PFSK-1 (cell line): Measurements from ENCODE around the gene ZNF417.

Source experiments
- FOXP2 ChIP-seq: optimal IDR thresholded peaks from 2 replicates; pipeline ENCODE3; 2011; ENCODE audit warnings: borderline replicate concordance, control low read depth, inconsistent platforms; ENCODE audit not compliant: insufficient read depth; ENCODE audit errors: extremely low read length, extremely low read depth
- POLR2AphosphoS5 ChIP-seq: IDR thresholded peaks from 2 replicates; pipeline ENCODE4 v1.6.1; 2012; ENCODE audit warnings: low read depth, mild to moderate bottlenecking, control low read depth, low read length, moderate library complexity
- SIN3A ChIP-seq: IDR thresholded peaks from 2 replicates; pipeline ENCODE4 v1.6.1; 2012; ENCODE audit warnings: mild to moderate bottlenecking, low read length, moderate library complexity, borderline replicate concordance; ENCODE audit not compliant: insufficient read depth
- TAF1 ChIP-seq: IDR thresholded peaks from 2 replicates; pipeline ENCODE4 v1.6.1; 2012; ENCODE audit warnings: low read length, control low read depth, borderline replicate concordance; ENCODE audit not compliant: insufficient read depth
- TF ChIP-seq, protein P1 (sequence below), 2 experiments: IDR thresholded peaks; 2 replicates each; pipeline versions ENCODE4 v1.6.1 to v1.8.0; 2011 to 2012; ENCODE audit warnings: low read depth in 2 of 2, low read length in 2 of 2, control low read depth in 1 of 2, inconsistent platforms in 1 of 2, mild to moderate bottlenecking in 1 of 2, moderate library complexity in 1 of 2; ENCODE audit not compliant: insufficient read depth in 1 of 2

DNA sequence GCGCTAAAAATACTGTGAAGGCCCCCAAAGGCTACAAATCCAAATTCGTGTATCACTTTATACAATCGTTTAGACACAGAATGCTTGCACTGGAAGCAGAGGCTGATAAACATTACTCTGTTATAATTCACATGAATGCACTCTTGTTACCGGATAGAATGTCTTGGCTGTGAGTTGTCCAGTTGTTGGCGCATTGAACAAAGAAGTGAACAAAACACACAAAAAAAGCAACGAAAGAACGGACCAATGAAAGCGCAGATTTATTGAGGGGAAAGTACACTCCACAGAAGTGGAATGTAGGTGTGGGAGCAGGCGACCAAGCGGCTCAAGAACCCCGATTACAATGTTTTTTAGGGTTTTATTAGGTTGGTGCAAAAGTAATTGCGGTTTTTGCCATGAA, 19.3 kb upstream of the ZNF417 start:
- TF ChIP-seq TAF1, result no peak
- TF ChIP-seq, protein P1, sequence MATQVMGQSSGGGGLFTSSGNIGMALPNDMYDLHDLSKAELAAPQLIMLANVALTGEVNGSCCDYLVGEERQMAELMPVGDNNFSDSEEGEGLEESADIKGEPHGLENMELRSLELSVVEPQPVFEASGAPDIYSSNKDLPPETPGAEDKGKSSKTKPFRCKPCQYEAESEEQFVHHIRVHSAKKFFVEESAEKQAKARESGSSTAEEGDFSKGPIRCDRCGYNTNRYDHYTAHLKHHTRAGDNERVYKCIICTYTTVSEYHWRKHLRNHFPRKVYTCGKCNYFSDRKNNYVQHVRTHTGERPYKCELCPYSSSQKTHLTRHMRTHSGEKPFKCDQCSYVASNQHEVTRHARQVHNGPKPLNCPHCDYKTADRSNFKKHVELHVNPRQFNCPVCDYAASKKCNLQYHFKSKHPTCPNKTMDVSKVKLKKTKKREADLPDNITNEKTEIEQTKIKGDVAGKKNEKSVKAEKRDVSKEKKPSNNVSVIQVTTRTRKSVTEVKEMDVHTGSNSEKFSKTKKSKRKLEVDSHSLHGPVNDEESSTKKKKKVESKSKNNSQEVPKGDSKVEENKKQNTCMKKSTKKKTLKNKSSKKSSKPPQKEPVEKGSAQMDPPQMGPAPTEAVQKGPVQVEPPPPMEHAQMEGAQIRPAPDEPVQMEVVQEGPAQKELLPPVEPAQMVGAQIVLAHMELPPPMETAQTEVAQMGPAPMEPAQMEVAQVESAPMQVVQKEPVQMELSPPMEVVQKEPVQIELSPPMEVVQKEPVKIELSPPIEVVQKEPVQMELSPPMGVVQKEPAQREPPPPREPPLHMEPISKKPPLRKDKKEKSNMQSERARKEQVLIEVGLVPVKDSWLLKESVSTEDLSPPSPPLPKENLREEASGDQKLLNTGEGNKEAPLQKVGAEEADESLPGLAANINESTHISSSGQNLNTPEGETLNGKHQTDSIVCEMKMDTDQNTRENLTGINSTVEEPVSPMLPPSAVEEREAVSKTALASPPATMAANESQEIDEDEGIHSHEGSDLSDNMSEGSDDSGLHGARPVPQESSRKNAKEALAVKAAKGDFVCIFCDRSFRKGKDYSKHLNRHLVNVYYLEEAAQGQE (IDR thresholded peaks at IDR 0.05; ENCODE audit: insufficient read depth in 1 of 2, low read depth in 2 of 2, low read length in 2 of 2), result no peak
- TF ChIP-seq POLR2AphosphoS5, result no peak
- TF ChIP-seq SIN3A, result no peak
- TF ChIP-seq FOXP2, result no peak
